Kidney (tissue), 14 donors: ENCODE measurements around the gene ZMYND8. TPM values are rescaled to one million over a fixed set of nuclear protein-coding genes. Genes with fewer than 3 reads are reported as not detected.
"Not testable (repeated sequence)": the region's sequence is repeated elsewhere in the genome, so short reads cannot be mapped to it uniquely, and the experiment has no call there.

ENCODE experiments used
- DNase-seq, 5 donors: peaks; one replicate each; pipeline ENCODE4 v3.0.0-alpha.2; 2013 to 2020
- FAIRE-seq: peaks from 2 replicates; lab custom pipeline; 2012; peaks lifted over from hg19 to GRCh38; lab: Jason Lieb, UNC
- H3K27ac ChIP-seq, 2 donors: one replicate each; pipeline ENCODE4 v1.7.0; 2013; ENCODE audit warnings: low read depth in 2 of 2, low read length in 2 of 2, inconsistent platforms in 1 of 2
- H3K27me3 ChIP-seq: one replicate; pipeline ENCODE4 v1.7.1; 2013; ENCODE audit warnings: low read length, inconsistent platforms; ENCODE audit not compliant: control insufficient read depth, insufficient read depth
- H3K36me3 ChIP-seq, 3 donors: one replicate each; pipeline versions ENCODE4 v1.7.0 to v1.7.1; 2013; ENCODE audit warnings: low read length in 3 of 3, control low read depth in 1 of 3, inconsistent platforms in 1 of 3; ENCODE audit not compliant: insufficient read depth in 3 of 3, control insufficient read depth in 2 of 3
- H3K4me1 ChIP-seq, 3 donors: one replicate each; pipeline versions ENCODE4 v1.7.0 to v1.7.1; 2013; ENCODE audit warnings: low read length in 3 of 3, inconsistent platforms in 1 of 3, low read depth in 1 of 3; ENCODE audit not compliant: control insufficient read depth in 2 of 3, insufficient read depth in 2 of 3
- H3K4me3 ChIP-seq, 3 donors: one replicate each; pipeline versions ENCODE4 v1.7.0 to v1.8.1; 2013; ENCODE audit warnings: low read length in 3 of 3, control low read depth in 1 of 3, inconsistent platforms in 1 of 3
- H3K9ac ChIP-seq, 3 donors: one replicate each; pipeline versions ENCODE4 v1.7.0 to v1.7.1; 2013; ENCODE audit warnings: low read length in 3 of 3, control low read depth in 1 of 3, inconsistent platforms in 1 of 3
- H3K9me3 ChIP-seq, 3 donors: one replicate each; pipeline versions ENCODE4 v1.7.0 to v1.7.1; 2013; ENCODE audit warnings: low read length in 3 of 3, control low read depth in 1 of 3, inconsistent platforms in 1 of 3; ENCODE audit not compliant: control insufficient read depth in 2 of 3, insufficient read depth in 1 of 3
- CTCF ChIP-seq: IDR thresholded peaks from 3 replicates; pipeline ENCODE4 v1.5.1; 2012; ENCODE audit warnings: mild to moderate bottlenecking, moderate library complexity, borderline replicate concordance; ENCODE audit not compliant: insufficient read depth; ENCODE audit errors: extremely low read depth
- intact Hi-C: fragments of 100-400 bp; cut with DNase I; formaldehyde crosslinking; loops from one replicate; pipeline ENCODE4 v1.11.1; 2022
- polyA plus RNA-seq: library from polyadenylated mRNA; stranded (reverse); fragments of 350-450 nt; fragmentation: Illumina TruSeq; extraction: RNeasy Lipid Tissue Mini Kit (QIAGEN cat#74804); gene quantifications from one replicate; pipeline ENCODE4 v1.2.3, GENCODE V29; 2014; ENCODE audit warnings: low read depth, low replicate concordance; ENCODE audit not compliant: insufficient read depth
- total RNA-seq: library from RNA; stranded (reverse); fragmentation: NEBNext Ultra II Directional; extraction: Animal tissue kit (Norgen Biotek cat#: 25700); gene quantifications from one replicate; pipeline ENCODE4 v1.2.1, GENCODE V29; 2021
- donor health status: control.
- donor health status: control.
- donor health status: control.
- donor health status: control.
- donor health status: control.
- donor health status: DM: yes; HTN: yes; CAD: no.
- donor health status: Normal renal cell carcinoma (clear cell type).

The ZMYND8 gene
- total and polyA plus RNA-seq, 2 donors from 2014 or later, result 10.5 to 37.5 TPM

- Histone ChIP-seq H3K9ac (no peak overlapping the region), H3K4me3 (no peak overlapping the region), H3K36me3 (no peaks in the 10 kb centered on the region), H3K9me3 (no peaks in the 10 kb centered on the region), H3K27ac (no peak overlapping the region), H3K27me3 (no peaks in the 10 kb centered on the region), H3K4me1 (no peaks in the 10 kb centered on the region)
- DNase-seq (no peak), FAIRE-seq (no peak)
- intact Hi-C loops, result no loop called here
- no peak for TF ChIP-seq CTCF
Measured at GRCh38 chr20:47377122-47377722, 20.7 kb upstream of the ZMYND8 start.

GRCh38 chr20:47376096-47376643, 19.7 kb upstream of the ZMYND8 start:
- intact Hi-C loops, H3K27me3 ChIP-seq, H3K36me3 ChIP-seq, H3K4me1 ChIP-seq, H3K9ac ChIP-seq, H3K27ac ChIP-seq, H3K9me3 ChIP-seq, DNase-seq, H3K4me3 ChIP-seq, FAIRE-seq: not testable (repeated sequence)

GRCh38 chr20:47374121-47374520, 17.6 kb upstream of the ZMYND8 start:
- H3K36me3 ChIP-seq, H3K9me3 ChIP-seq, H3K27ac ChIP-seq, H3K4me1 ChIP-seq, intact Hi-C loops, H3K4me3 ChIP-seq, FAIRE-seq, H3K9ac ChIP-seq, H3K27me3 ChIP-seq: not testable (repeated sequence)
- DNase-seq, result peak in 1 of 5 donors; percentile 52

GRCh38 chr20:47373206-47373733, 16.8 kb upstream of the ZMYND8 start:
- no peaks in the 10 kb centered on the region for H3K9me3 ChIP-seq
- no peak for TF ChIP-seq CTCF
- H3K36me3 ChIP-seq, result no peaks in the 10 kb centered on the region
- H3K4me1 ChIP-seq, result no peaks in the 10 kb centered on the region
- intact Hi-C loops, result no loop called here
- H3K27ac ChIP-seq, result no peak overlapping the region
- no peak overlapping the region for H3K4me3 ChIP-seq
- no peak overlapping the region for H3K9ac ChIP-seq
- FAIRE-seq (no peak), DNase-seq (peak in 1 of 5 donors; percentile 2)
- H3K27me3 ChIP-seq, result no peaks in the 10 kb centered on the region
